MG63 (cell line): Measurements from ENCODE around the gene GMEB2. TPM values are rescaled to one million over a fixed set of nuclear protein-coding genes. Genes with fewer than 3 reads are reported as not detected.

Source experiments
- DNase-seq: peaks from one replicate; pipeline ENCODE4 v3.0.0-alpha.2; 2020
- H3K27me3 ChIP-seq: fragments of 250-450 bp; sonication (Bioruptor Pico); 2 replicates; pipeline ENCODE4 v1.5.1; 2020; ENCODE audit warnings: mild to moderate bottlenecking, moderate library complexity
- H3K36me3 ChIP-seq: fragments of 250-450 bp; sonication (Bioruptor Pico); 2 replicates; pipeline ENCODE4 v1.5.1; 2020; ENCODE audit warnings: mild to moderate bottlenecking, moderate library complexity
- H3K4me3 ChIP-seq: fragments of 250-450 bp; sonication (Bioruptor Pico); 2 replicates; pipeline ENCODE4 v1.5.1; 2020; ENCODE audit warnings: mild to moderate bottlenecking, moderate library complexity
- H3K9me3 ChIP-seq: fragments of 250-450 bp; sonication (Bioruptor Pico); 2 replicates; pipeline ENCODE4 v1.5.1; 2020; ENCODE audit warnings: mild to moderate bottlenecking, moderate library complexity
- total RNA-seq: library from RNA; depleted of rRNA; stranded (reverse); fragments of >200 nt; shearing (Covaris generic); gene quantifications from 2 replicates; pipeline ENCODE4 v1.2.3, GENCODE V29; 2014; ENCODE audit warnings: low replicate concordance

GMEB2 gene
- total RNA-seq, 1 experiment from 2014 or later: 33.2 TPM

- DNase-seq: no peak
- H3K4me3 ChIP-seq: no peak overlapping the region
Observed at GRCh38 chr20:63554361-63555278, 72.3 kb downstream of the GMEB2 start.

DNA sequence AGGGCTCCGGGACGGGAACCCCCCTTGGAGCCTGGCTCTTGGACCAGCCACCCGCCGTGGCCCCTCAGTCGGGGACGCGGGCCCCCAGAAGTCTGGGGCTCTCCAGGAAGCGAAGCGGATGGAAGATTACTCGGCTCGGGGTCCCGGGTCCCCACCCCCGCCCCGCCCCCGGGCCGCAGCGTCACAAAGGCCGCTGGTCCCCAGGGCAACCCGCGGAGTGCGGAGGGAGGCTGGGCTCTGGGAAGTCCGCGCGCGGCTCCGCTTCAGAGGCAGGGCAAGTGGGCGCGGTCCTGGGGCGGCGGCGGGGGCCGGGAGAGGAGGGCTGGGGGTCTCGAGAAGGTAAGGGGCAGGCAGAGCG is 73.0 kb downstream of the GMEB2 start, which contains the start of gene FNDC11:
Gene FNDC11, plus strand, starts transcription at position 227 of the 358 bp plus-strand sequence. CDS start 1,505 bp downstream, outside the sequence.
- Histone ChIP-seq H3K4me3 (no peak within 1 kb of the TSS), H3K27me3 (no peaks in the 10 kb centered on the region), H3K9me3 (no peaks in the 10 kb centered on the region), H3K36me3 (peaks cover 5% of the 10 kb centered on the region)
- DNase-seq: no peak

More at GRCh38 chr20:63554361-63555278, 72.3 kb downstream of the GMEB2 start:
- H3K36me3 ChIP-seq: peaks cover 5% of the 10 kb centered on the region
- H3K9me3 ChIP-seq: no peaks in the 10 kb centered on the region
- H3K27me3 ChIP-seq: no peaks in the 10 kb centered on the region

GRCh38 chr20:63553251-63553932 is 73.5 kb downstream of the GMEB2 start:
- Histone ChIP-seq H3K27me3 (no peaks in the 10 kb centered on the region), H3K4me3 (no peak overlapping the region), H3K36me3 (no peaks in the 10 kb centered on the region), H3K9me3 (no peaks in the 10 kb centered on the region)
- DNase-seq: peak; percentile 61

DNA sequence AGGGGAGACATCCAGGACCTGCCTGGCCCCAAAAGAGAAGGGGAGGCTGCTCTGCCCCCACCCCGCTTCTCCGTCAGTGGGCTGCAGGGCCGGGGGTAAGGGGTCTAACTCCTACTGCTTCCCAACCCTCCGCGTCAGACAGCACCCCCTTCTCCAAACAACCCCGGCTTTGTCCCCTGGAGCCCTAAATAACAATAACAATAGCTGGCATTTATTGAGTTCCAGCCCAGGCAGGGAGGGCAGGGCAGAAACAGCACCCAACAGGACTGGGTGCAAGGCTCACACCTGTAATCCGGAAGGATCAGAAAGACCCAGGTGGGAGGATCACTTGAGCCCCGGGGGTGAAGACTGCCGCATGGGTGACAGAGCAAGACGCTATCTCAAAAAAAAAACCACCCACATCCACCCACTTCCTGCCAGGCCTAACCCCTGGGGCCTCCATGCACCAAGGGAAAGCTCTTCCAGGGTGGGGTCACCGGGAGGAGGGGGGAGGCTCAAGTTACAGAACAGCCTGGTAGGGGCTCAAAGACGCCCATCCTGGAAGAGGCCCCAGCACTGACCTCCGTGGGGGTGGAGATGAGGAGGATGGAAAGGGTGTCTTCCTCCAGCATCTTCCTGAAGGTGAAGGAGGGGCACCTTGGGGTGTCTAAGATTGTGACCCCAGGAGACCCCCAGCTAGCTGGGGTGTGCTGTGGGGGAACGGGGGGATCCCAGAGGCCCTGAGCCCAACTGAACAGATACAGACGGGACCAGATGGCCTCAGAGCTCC is 74.2 kb downstream of the GMEB2 start:
- no peaks in the 10 kb centered on the region for H3K36me3 ChIP-seq
- no peak overlapping the region for H3K4me3 ChIP-seq
- H3K9me3 ChIP-seq: no peaks in the 10 kb centered on the region
- H3K27me3 ChIP-seq: no peaks in the 10 kb centered on the region
- DNase-seq: no peak

- Histone ChIP-seq H3K27me3 (no peaks in the 10 kb centered on the region), H3K4me3 (no peak overlapping the region), H3K9me3 (no peaks in the 10 kb centered on the region), H3K36me3 (no peaks in the 10 kb centered on the region)
- no peak for DNase-seq
Observed at GRCh38 chr20:63551068-63551467, 75.8 kb downstream of the GMEB2 start.

DNA sequence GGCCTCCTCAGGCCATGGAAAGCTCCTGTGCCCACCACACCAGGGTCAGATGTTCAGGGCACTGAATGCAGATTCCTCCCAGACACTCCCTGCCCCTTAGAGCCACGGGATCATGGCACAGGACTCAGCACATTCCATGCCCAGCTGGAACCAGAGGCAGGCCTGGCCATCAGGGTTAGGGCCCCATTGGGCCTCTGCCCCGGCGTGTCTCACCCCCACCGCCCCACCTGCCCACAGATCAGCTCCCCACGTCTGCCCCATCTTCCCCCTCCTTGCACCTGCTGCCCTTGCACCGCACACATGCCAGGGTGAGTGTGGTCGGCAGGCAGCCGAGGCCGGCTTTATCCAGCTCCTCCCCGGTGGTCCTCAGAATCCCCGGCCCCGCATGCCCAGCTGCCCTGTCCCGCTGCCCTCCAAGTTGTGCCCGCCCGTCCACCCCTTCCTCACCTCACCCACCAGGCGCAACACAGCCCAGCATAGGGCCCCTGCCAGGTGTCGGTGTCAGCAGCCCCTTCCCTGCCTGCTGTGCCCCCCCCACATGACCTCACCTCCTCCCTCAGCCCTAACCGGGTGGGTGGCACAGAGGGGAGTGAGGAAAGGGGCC is 77.1 kb downstream of the GMEB2 start:
- H3K4me3 ChIP-seq: no peak overlapping the region
- DNase-seq: no peak
- no peaks in the 10 kb centered on the region for H3K27me3 ChIP-seq
- H3K36me3 ChIP-seq: no peaks in the 10 kb centered on the region
- H3K9me3 ChIP-seq: no peaks in the 10 kb centered on the region

DNA sequence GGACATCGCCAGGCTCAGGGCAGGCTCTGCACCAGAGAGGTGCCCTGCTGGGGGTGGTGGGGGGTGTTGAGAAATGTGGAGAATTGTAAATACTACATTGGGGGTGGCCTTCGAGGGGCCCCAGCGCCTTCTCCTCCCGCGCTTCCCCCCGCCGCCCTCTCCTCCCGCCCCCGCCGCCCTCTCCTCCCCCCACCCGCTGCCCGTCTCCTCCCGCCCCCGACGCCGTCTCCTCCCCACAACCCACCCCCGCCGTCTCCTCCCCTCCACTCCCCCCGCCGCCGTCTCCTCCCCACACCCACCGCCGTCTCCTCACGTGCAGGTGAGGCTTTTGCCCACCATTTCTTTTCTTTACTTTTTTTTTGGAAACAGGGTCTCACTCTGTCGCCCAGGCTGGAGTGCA is 77.9 kb downstream of the GMEB2 start:
- Histone ChIP-seq H3K4me3 (no peak overlapping the region), H3K36me3 (no peaks in the 10 kb centered on the region), H3K27me3 (no peaks in the 10 kb centered on the region), H3K9me3 (no peaks in the 10 kb centered on the region)
- no peak for DNase-seq

GRCh38 chr20:63548542-63548941 is 78.4 kb downstream of the GMEB2 start:
- Histone ChIP-seq H3K9me3 (no peaks in the 10 kb centered on the region), H3K27me3 (no peaks in the 10 kb centered on the region), H3K36me3 (no peaks in the 10 kb centered on the region), H3K4me3 (no peak overlapping the region)
- no peak for DNase-seq

DNA sequence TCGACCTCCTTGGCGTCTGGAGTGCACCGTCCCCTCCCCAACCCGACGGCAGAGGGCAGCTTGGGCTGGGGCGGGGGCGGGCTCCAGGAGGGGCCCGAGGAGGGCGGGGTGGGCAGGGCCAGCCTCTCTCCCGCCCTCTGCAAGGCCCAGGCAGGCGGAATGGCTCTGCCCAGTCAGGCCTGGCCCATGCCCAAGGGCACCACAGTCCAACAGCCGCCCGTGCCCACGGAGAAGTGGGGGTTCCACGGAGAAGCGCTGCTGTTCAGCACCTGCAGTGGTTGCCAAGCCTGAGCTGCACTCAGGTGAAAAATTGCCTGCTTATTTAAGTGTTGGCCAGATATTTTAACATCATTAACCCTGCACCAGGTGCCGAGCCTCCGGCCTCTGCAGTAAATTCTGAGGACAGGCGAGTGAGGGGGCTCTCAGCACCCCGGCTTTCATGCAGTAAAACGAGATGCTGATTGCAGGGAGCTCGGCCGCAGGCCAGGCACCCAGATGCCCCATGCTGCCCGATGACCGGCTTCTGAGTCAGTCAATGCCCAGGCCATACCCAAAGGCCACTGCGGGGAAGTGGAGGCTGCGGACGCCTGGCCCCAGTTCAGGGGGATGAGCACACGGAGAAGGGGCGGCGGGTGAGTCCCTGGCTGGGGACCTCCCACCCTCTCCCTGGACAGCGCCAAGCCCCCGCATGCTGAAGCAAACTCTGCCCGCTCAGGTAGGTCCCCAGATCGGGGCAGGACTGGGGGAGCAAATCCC is 79.0 kb downstream of the GMEB2 start, which contains the start of gene SRMS:
Gene SRMS, minus strand, starts transcription at position 25 of the 756 bp plus-strand sequence. CDS start 286 bp downstream, outside the sequence.
- Histone ChIP-seq H3K36me3 (no peaks in the 10 kb centered on the region), H3K9me3 (no peaks in the 10 kb centered on the region), H3K27me3 (no peaks in the 10 kb centered on the region), H3K4me3 (no peak within 1 kb of the TSS)
- DNase-seq: peak; percentile 75

DNA sequence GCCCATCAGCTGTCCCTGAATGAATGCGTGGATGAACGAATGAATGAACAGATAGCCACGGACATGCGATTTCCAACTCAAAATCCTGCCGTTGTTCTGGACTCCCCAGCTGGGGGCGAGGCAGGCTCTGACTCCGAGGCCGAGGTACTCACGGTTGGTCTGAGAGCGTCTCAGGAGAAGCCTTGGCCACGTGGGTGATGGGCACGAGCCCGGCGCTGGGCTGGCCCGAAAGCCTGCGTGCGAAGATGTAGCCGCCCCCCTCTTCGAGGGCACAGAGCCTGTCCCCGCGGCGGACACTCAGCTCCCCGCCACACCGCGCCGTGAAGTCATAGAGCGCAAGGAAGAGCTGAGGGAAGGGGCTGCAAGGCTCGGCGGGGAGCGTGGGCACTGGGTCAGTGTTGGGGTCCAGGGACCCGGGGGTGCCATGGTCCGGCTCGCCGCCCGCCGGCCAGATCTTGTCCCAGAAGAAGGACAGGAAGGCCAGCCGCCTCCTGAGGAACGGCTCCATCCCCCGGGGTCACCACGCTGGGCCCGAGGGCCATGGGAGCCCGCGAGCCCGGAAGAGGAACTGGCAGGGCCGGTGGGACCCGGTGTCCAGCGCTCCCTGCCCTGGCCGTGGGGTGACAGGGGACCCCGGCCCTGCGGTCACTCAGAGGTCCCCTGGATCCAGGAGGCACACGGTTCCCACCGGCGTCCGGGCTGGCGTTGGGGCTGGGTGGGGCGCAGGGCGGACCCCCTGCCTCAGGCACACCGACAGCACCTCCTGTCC is 79.8 kb downstream of the GMEB2 start:
- DNase-seq: no peak
- Histone ChIP-seq H3K27me3 (no peaks in the 10 kb centered on the region), H3K9me3 (no peaks in the 10 kb centered on the region), H3K36me3 (no peaks in the 10 kb centered on the region), H3K4me3 (no peak overlapping the region)

DNA sequence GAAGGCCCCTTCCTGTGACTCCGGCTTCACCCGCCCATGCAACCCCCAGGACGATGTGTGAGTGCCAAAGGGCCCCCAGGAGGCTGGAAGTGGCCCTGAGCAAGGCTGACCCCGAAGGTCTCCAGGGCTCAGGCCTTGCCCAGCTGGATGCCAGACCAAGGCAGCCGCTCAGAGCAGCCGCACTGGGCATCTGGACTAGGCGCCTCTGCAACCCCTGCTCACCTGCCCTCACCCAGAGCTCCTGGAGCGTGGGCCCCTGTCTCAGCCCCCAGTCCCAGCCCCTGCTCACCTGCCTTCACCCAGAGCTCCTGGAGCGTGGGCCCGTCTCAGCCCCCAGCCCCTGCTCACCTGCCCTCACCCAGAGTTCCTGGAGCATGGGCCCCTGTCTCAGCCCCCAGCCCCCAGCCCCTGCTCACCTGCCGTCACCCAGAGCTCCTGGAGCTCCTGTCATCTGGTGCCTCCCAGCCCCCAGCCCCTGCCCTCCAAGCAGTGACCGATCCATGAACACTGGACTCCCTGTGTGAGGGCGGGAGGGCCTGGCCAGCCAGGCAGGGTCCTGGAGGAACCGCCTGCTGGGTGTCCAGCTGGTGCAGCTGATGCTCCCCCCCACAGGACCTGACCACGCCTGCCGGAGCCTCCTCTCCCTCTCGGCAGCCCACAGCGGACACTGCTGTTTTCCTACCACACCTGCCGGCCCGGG is 80.5 kb downstream of the GMEB2 start:
- no peak for DNase-seq
- Histone ChIP-seq H3K36me3 (no peaks in the 10 kb centered on the region), H3K27me3 (no peaks in the 10 kb centered on the region), H3K4me3 (no peak overlapping the region), H3K9me3 (no peaks in the 10 kb centered on the region)

DNA sequence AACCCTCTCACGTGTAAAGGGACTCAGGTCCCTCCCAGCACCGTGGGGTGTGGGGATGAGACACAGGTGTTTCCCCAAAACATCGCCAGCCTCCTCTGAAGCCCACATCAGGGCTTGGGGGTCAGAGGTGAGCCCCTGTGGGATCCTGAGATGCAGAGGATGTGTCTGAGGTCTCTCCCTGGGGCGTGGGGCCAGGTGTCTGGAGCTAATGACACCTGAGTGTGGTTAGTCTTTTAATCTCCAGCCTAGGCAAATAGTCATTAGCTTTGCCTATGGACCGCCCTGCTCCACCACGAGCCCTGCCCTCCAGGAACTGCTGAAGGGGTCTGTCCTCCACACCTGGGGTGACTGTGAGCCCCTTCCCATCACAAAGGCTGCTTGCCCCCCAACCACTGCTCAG is 81.1 kb downstream of the GMEB2 start:
- Histone ChIP-seq H3K27me3 (no peaks in the 10 kb centered on the region), H3K4me3 (no peak overlapping the region), H3K9me3 (no peaks in the 10 kb centered on the region), H3K36me3 (no peaks in the 10 kb centered on the region)
- DNase-seq: no peak

- peak; percentile 44 for DNase-seq
- Histone ChIP-seq H3K4me3 (no peak overlapping the region), H3K9me3 (no peaks in the 10 kb centered on the region), H3K27me3 (no peaks in the 10 kb centered on the region), H3K36me3 (no peaks in the 10 kb centered on the region)
Observed at GRCh38 chr20:63544958-63545516, 81.9 kb downstream of the GMEB2 start.

DNA sequence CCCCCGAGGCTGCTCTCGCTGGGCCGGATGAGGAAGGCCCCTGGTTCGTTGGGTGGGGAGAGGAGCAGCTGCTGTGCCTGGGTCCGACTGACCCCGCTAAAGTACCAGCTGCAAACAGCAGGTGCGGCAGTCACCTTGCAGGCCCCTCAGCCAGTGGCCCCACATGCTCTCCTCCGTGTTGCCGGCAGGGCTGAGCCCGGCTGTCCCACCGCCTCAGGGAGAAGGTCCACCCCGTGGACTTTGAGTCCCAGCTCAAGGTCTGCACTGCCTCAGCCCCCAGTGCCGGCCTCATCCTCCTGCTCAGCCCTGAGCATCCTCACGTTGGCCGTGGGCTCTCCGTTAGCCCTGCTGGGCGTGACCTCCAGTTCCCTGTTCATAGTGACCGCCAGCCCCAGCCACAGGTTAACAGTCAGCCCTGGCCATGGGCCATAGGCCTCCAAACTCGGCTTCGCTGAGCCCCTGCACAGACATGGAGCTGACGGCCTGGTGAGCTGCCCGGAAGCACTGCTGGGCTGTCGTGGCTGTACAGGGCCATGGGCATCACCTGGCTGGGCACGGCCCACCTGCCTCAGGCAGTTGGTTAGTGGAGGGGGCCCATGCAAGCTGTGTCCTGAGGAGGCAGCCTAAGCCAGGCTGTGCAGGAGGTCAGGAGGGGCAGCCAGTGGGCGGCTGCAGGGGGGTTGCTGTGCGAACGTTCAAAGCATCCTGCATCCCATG is 82.5 kb downstream of the GMEB2 start:
- no peak overlapping the region for H3K4me3 ChIP-seq
- H3K9me3 ChIP-seq: no peaks in the 10 kb centered on the region
- DNase-seq: no peak
- no peaks in the 10 kb centered on the region for H3K27me3 ChIP-seq
- no peaks in the 10 kb centered on the region for H3K36me3 ChIP-seq
